OCI-LY3 (cell line): ENCODE data around the gene NLGN2.

Experiments
- CTCF ChIP-seq: fragments of 200-600, 300-600 bp; sonication (generic); IDR thresholded peaks from 2 replicates; pipeline ENCODE4 v1.5.1; 2014; ENCODE audit warnings: antibody characterized with exemption, low read length, low read depth
- EZH2phosphoT487 ChIP-seq: fragments of 200-600 bp; shearing (Covaris generic); IDR thresholded peaks from 2 replicates; pipeline ENCODE4 v1.6.1; 2018; ENCODE audit warnings: antibody characterized with exemption, mixed run types, low read depth

GRCh38 chr17:7437950-7438614 is 30.4 kb downstream of the NLGN2 start:
- TF ChIP-seq CTCF = no peak
- no peak for TF ChIP-seq EZH2phosphoT487
